Measurements from ENCODE around the gene FOXO1.

Gene FOXO1

DNA sequence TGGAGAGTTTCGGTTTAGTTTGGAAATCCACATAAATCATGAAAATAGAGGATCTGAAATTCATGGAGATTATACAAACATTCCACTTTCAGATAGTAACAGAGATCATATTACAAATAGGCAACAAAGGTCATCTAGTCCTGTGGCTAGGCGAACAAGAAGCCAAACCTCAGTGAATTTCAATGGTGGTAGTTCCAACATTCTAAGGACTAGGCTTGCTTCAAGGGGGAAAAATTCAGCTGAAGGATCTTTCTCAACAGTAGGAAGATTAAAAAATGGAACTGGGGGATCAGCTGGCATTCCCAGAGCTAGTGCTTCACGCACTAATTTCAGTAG, 47.0 kb downstream of the FOXO1 start:
- TF ChIP-seq, protein P1, sequence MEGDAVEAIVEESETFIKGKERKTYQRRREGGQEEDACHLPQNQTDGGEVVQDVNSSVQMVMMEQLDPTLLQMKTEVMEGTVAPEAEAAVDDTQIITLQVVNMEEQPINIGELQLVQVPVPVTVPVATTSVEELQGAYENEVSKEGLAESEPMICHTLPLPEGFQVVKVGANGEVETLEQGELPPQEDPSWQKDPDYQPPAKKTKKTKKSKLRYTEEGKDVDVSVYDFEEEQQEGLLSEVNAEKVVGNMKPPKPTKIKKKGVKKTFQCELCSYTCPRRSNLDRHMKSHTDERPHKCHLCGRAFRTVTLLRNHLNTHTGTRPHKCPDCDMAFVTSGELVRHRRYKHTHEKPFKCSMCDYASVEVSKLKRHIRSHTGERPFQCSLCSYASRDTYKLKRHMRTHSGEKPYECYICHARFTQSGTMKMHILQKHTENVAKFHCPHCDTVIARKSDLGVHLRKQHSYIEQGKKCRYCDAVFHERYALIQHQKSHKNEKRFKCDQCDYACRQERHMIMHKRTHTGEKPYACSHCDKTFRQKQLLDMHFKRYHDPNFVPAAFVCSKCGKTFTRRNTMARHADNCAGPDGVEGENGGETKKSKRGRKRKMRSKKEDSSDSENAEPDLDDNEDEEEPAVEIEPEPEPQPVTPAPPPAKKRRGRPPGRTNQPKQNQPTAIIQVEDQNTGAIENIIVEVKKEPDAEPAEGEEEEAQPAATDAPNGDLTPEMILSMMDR (IDR thresholded peaks at IDR 0.05; ENCODE audit: low read depth, low read length) = no peak
- TF ChIP-seq MYC (IDR thresholded peaks at IDR 0.05; ENCODE audit: low read depth, low read length) (no peak), POLR2A (IDR thresholded peaks at IDR 0.05; ENCODE audit: extremely low read depth, insufficient read length) (no peak)
- TF ChIP-seq, protein P2, sequence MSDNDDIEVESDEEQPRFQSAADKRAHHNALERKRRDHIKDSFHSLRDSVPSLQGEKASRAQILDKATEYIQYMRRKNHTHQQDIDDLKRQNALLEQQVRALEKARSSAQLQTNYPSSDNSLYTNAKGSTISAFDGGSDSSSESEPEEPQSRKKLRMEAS (IDR thresholded peaks at IDR 0.05; ENCODE audit: low read depth, low read length) = no peak
- H3K4me3 ChIP-seq (ENCODE audit: low read depth, low read length) = no peak overlapping the region
- no peak for DNase-seq (ENCODE audit: low read depth)

GRCh38 chr13:40618581-40619478, 47.6 kb downstream of the FOXO1 start:
- TF ChIP-seq POLR2A (IDR thresholded peaks at IDR 0.05; ENCODE audit: extremely low read depth, insufficient read length) (no peak), MYC (IDR thresholded peaks at IDR 0.05; ENCODE audit: low read depth, low read length) (no peak)
- TF ChIP-seq, protein P1 (IDR thresholded peaks at IDR 0.05; ENCODE audit: low read depth, low read length) = no peak
- TF ChIP-seq, protein P2 (IDR thresholded peaks at IDR 0.05; ENCODE audit: low read depth, low read length) = no peak
- no peak for DNase-seq (ENCODE audit: low read depth)
- H3K4me3 ChIP-seq (ENCODE audit: low read depth, low read length) = no peak overlapping the region

GRCh38 chr13:40617801-40618356, 48.6 kb downstream of the FOXO1 start:
- TF ChIP-seq, protein P1 (IDR thresholded peaks at IDR 0.05; ENCODE audit: low read depth, low read length) = no peak
- no peak for TF ChIP-seq MYC (IDR thresholded peaks at IDR 0.05; ENCODE audit: low read depth, low read length)
- TF ChIP-seq, protein P2 (IDR thresholded peaks at IDR 0.05; ENCODE audit: low read depth, low read length) = no peak
- TF ChIP-seq POLR2A (IDR thresholded peaks at IDR 0.05; ENCODE audit: extremely low read depth, insufficient read length) = no peak
- H3K4me3 ChIP-seq (ENCODE audit: low read depth, low read length) = no peak overlapping the region
- DNase-seq (ENCODE audit: low read depth) = no peak

DNA sequence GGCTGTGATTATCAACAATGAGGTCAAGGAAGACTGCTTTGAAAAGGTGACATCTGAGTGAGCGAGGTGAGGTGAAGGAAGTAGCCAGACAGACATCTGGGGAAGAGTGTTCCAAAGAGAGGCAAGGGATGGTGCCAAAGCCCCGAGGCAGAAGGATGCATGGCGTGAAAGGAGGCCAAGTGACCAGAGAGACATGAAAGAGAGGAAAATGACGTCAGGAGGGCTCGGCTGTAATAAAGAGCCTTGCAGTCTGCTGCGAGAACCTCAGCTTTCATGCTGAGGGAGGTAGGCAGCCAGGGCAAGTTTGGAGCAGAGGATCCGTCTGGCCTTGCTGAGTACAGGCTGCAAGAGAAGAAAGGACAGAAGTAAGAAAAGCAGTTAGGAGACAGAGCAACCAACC, 50.8 kb downstream of the FOXO1 start:
- DNase-seq (ENCODE audit: low read depth) = no peak
- H3K4me3 ChIP-seq (ENCODE audit: low read depth, low read length) = no peak overlapping the region
- TF ChIP-seq, protein P2 (IDR thresholded peaks at IDR 0.05; ENCODE audit: low read depth, low read length) = no peak
- TF ChIP-seq, protein P1 (IDR thresholded peaks at IDR 0.05; ENCODE audit: low read depth, low read length) = no peak
- TF ChIP-seq POLR2A (IDR thresholded peaks at IDR 0.05; ENCODE audit: extremely low read depth, insufficient read length) (no peak), MYC (IDR thresholded peaks at IDR 0.05; ENCODE audit: low read depth, low read length) (no peak)

DNA sequence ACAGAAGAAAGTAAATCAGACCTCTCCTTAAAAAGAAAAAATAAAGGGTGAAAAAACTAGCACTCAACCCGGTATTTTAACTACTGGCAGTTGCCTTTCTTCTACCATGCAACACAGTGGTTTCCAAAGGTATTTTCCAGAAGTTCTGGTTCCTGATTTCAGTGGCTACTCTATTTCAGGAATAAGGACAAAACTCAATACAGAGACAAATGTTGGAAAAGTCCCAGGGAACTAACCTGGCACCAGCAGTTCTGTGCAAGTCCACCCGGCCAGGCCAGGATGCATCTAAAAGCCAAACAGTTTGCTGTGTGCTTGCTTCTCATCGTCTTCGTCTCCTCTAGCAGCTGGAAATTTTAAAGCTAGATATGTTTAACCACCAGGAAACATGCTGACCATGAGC, 52.5 kb downstream of the FOXO1 start:
- no peak for TF ChIP-seq MYC (IDR thresholded peaks at IDR 0.05; ENCODE audit: low read depth, low read length)
- no peak for DNase-seq (ENCODE audit: low read depth)
- H3K4me3 ChIP-seq (ENCODE audit: low read depth, low read length) = no peak overlapping the region

DNA sequence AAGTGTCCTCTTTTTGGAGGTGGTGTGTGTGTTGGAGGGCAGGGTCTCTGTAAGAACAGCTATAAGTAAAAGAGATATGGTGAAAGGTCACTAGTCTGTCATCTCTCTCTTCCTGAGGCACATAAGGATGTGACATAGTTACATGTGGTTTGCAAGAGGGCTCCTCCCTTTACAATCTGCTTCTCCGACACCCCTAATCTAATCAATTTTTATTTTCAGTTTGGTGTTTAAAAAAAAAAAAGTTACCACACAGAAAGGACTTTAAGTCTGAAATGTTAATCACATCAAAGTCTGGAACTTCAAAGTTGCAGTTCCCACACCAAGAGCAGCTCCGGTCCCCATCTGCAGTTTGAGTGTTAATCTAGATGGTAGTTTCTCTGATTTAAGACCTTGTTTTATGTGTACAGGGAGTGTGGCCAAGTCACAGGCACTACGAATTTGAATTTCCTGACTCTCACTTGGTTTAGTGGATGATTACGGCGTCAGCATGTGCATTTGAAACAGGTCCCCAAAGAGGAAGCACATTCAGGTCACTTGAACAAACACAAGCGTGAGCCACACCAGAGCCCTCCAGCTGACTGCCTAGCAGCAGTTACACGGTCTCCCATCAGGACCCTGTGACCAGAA, 53.1 kb downstream of the FOXO1 start:
- H3K4me3 ChIP-seq (ENCODE audit: low read depth, low read length) = no peak overlapping the region
- peak; percentile 12 for DNase-seq (ENCODE audit: low read depth)
- no peak for TF ChIP-seq MYC (IDR thresholded peaks at IDR 0.05; ENCODE audit: low read depth, low read length)
- TF ChIP-seq, protein P1 (IDR thresholded peaks at IDR 0.05; ENCODE audit: low read depth, low read length) = no peak
- no peak for TF ChIP-seq POLR2A (IDR thresholded peaks at IDR 0.05; ENCODE audit: extremely low read depth, insufficient read length)
- TF ChIP-seq, protein P2 (IDR thresholded peaks at IDR 0.05; ENCODE audit: low read depth, low read length) = no peak
